Breast epithelium (tissue), 4 donors: ENCODE results near the gene ZNF622. TPM values are rescaled to one million over a fixed set of nuclear protein-coding genes. Genes with fewer than 3 reads are reported as not detected.

Experiments used
- DNase-seq, 2 donors: peaks; one replicate each; pipeline ENCODE4 v3.0.0-alpha.2; 2019; ENCODE audit warnings: low spot score in 2 of 2
- H3K27ac ChIP-seq, 2 donors: fragments of 200-600 bp; sonication (generic) in 1 of 2; one replicate each; pipeline ENCODE4 v1.5.1; 2016 to 2019; ENCODE audit warnings: mild to moderate bottlenecking in 1 of 2
- H3K27me3 ChIP-seq, 2 donors: fragments of 200-600 bp; sonication (generic) in 1 of 2; one replicate each; pipeline versions ENCODE4 v1.5.1 to v1.6.0; 2017 to 2019; ENCODE audit warnings: control low read depth in 1 of 2, mild to moderate bottlenecking in 1 of 2
- H3K36me3 ChIP-seq: fragments of 200-600 bp; one replicate; pipeline ENCODE4 v1.5.1; 2019
- H3K4me1 ChIP-seq, 2 donors: fragments of 200-600 bp; sonication (generic); one replicate each; pipeline ENCODE4 v1.5.1; 2016 to 2019; ENCODE audit warnings: control low read depth in 1 of 2
- H3K4me3 ChIP-seq, 3 donors: fragments of 200-600 bp; sonication (generic); 1 replicate in 2 of 3; 2 replicates in 1 of 3; pipeline ENCODE4 v1.5.1; 2016 to 2019; ENCODE audit warnings: mild to moderate bottlenecking in 3 of 3, moderate library complexity in 2 of 3
- H3K9me3 ChIP-seq, 2 donors: fragments of 200-600 bp; sonication (generic) in 1 of 2; one replicate each; pipeline ENCODE4 v1.5.1; 2016 to 2019; ENCODE audit warnings: control low read depth in 1 of 2
- CTCF ChIP-seq, 3 donors: fragments of 450-650 bp; IDR thresholded peaks; one replicate each; pipeline ENCODE4 v1.5.1; 2016 to 2017; ENCODE audit warnings: antibody characterized with exemption in 3 of 3, mild to moderate bottlenecking in 3 of 3, moderate library complexity in 3 of 3
- POLR2A ChIP-seq: fragments of 450-650 bp; IDR thresholded peaks from one replicate; pipeline ENCODE4 v1.6.1; 2016; ENCODE audit warnings: antibody characterized with exemption, mild to moderate bottlenecking, moderate library complexity
- POLR2AphosphoS5 ChIP-seq, 3 donors: sonication (generic); formaldehyde crosslinking; IDR thresholded peaks; one replicate each; pipeline ENCODE4 v1.6.1; 2017; ENCODE audit warnings: antibody characterized with exemption in 3 of 3
- intact Hi-C: fragments of 100-400 bp; cut with DNase I; formaldehyde crosslinking; loops from one replicate; pipeline ENCODE4 v1.15.1; 2023; ENCODE audit warnings: low total_unique reads
- total RNA-seq, 3 donors: library from RNA; depleted of rRNA; stranded (reverse); fragments of >200 nt; gene quantifications; one replicate each; pipeline ENCODE4 v1.1.0, GENCODE V29; 2016

The ZNF622 gene
- total RNA-seq, 3 donors from 2014 or later, result 27.9 to 37.6 (median 31.3) TPM

- Histone ChIP-seq H3K9me3 (no peaks in the 10 kb centered on the region), H3K4me3 (no peak overlapping the region), H3K4me1 (peaks cover 0 to 7% of the 10 kb centered on the region in 2 donors), H3K27ac (no peak overlapping the region), H3K36me3 (no peaks in the 10 kb centered on the region), H3K27me3 (no peaks in the 10 kb centered on the region)
- DNase-seq, result no peak
- TF ChIP-seq POLR2A (no peak), POLR2AphosphoS5 (IDR thresholded peaks at IDR 0.05) (no peak), CTCF (IDR thresholded peaks at IDR 0.05) (no peak)
- intact Hi-C loops, result no loop called here
Measured at GRCh38 chr5:16471387-16471786, 5.8 kb upstream of the ZNF622 start.

- H3K27ac ChIP-seq, result no peak overlapping the region
- peak overlapping the region in 1 of 3 donors; percentile 93 for H3K4me3 ChIP-seq
- H3K9me3 ChIP-seq, result no peaks in the 10 kb centered on the region
- TF ChIP-seq POLR2A (no peak), CTCF (IDR thresholded peaks at IDR 0.05) (no peak), POLR2AphosphoS5 (IDR thresholded peaks at IDR 0.05) (no peak)
- peaks cover 4 to 20% of the 10 kb centered on the region in 2 donors for H3K4me1 ChIP-seq
- no peak for DNase-seq
- intact Hi-C loops, result no loop called here
- H3K27me3 ChIP-seq, result no peaks in the 10 kb centered on the region
- H3K36me3 ChIP-seq, result no peaks in the 10 kb centered on the region
Measured at GRCh38 chr5:16467363-16468219, 2.0 kb upstream of the ZNF622 start.

GRCh38 chr5:16464664-16465543 is 696 bp downstream of the ZNF622 start:
- no peaks in the 10 kb centered on the region for H3K27me3 ChIP-seq

GRCh38 chr5:16464231-16464630 is 1.4 kb downstream of the ZNF622 start:
- Histone ChIP-seq H3K27me3 (no peaks in the 10 kb centered on the region), H3K9me3 (no peaks in the 10 kb centered on the region), H3K4me1 (peaks cover 4 to 29% of the 10 kb centered on the region in 2 donors), H3K27ac (no peak overlapping the region), H3K4me3 (peak overlapping the region; percentile 65 to 93 (median 89)), H3K36me3 (peaks cover 9% of the 10 kb centered on the region)
- no peak for TF ChIP-seq CTCF (IDR thresholded peaks at IDR 0.05)
- TF ChIP-seq POLR2A, result no peak
- TF ChIP-seq POLR2AphosphoS5 (IDR thresholded peaks at IDR 0.05), result no peak
- intact Hi-C loops, result no loop called here
- DNase-seq, result no peak

More at GRCh38 chr5:16464664-16465543, 696 bp downstream of the ZNF622 start:
- H3K4me1 ChIP-seq, result peaks cover 4 to 29% of the 10 kb centered on the region in 2 donors
- peak overlapping the region; percentile 65 to 93 (median 89) for H3K4me3 ChIP-seq
- H3K27ac ChIP-seq, result peak overlapping the region; percentile 77 to 91
- H3K9me3 ChIP-seq, result no peaks in the 10 kb centered on the region
- H3K36me3 ChIP-seq, result peaks cover 7% of the 10 kb centered on the region
- DNase-seq, result no peak
- intact Hi-C loops, result no loop called here
- TF ChIP-seq POLR2AphosphoS5 (IDR thresholded peaks at IDR 0.05) (no peak), POLR2A (no peak), CTCF (IDR thresholded peaks at IDR 0.05) (no peak)
